ENCODE data around the gene RELN.

GRCh38 chr7:103542470-103542869 lies 447.0 kb downstream of the RELN start:
- no peak for TF ChIP-seq POLR2A (IDR thresholded peaks at IDR 0.05)
- no peak for TF ChIP-seq CTCF (IDR thresholded peaks at IDR 0.05)
